DMS79 (cell line): ENCODE measurements around the gene DIS3L2.

Source experiments
- DNase-seq: peaks from one replicate; lab custom pipeline; 2025; lab: John Stamatoyannopoulos, UW

Gene DIS3L2

GRCh38 chr2:232184346-232184745 lies 222.8 kb downstream of the DIS3L2 start:
- DNase-seq: no peak

DNA sequence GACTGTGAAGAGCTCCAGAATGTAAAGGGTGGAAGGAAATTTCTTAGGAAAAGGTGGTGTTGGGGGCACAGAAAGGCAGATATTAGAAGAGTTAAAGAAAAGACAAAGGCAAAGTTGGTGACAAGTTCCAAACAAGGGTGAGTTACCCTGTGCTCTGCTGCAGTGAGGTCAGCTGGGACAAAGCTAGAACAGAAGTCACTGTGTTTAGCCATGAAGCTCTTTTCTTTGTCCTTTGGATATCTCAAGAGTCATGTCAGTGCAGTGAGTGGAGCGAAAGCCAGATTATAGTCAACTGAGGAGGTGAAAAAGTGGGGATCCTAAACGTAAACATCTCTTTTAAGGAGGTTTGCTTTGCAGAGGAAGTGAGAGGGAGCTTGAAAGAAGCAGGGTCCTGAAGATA lies 229.3 kb downstream of the DIS3L2 start:
- DNase-seq: no peak

- no peak for DNase-seq
These were observed 234.0 kb downstream of the DIS3L2 start for GRCh38 chr2:232195487-232195886.

DNA sequence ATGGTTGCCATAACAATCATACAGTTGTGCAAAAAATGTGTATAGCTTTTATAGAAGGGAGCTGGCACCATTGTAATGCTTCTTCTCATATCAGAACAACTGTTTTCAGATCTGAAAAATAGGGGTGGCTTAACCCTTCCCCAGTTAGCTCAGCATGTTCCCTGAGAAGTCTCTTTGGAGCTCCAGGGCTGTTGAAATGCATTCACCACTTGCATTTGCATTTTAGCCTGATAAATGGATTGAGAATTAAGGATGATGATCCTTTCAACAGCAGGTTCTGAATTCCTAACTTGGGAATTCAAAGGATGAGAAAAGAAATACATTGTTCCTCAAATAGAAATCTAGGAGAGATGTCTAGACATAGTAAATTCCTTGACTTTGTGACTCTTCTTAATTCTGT lies 235.3 kb downstream of the DIS3L2 start:
- DNase-seq: no peak

- no peak for DNase-seq
These were observed 238.7 kb downstream of the DIS3L2 start for GRCh38 chr2:232200195-232200594.

DNA sequence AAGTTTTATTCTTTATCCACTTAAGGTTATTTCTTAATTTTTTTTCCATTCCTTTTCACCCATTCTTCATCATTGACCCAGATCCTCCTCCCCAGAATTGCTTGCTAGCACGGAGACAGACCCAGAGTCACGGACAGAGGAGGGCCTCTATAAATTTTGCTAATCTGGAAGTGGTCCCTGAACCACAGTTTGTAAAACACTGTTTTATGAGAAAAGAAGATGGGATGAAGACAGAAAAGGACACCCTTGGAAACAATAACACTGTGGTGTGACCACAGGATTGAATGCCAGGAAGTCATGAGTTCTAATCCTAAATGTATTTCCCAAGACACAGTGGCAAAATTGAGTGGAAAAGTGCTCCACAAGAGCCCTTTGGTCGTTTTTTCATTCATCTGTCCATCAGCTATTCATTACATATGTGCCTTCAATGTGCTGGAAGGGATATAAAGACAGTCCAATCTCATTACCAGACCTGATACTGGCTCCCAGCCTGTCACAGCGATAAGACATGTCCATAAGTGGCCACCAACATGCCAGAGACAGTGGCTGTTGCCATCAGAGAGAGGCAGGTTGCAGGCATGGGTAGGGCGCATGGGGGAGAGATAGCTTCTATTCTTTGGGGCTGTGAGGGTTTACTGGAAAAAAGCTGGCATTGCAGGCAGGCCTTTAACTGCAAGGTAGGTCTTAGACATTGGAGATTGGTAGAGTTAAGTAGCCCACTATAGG lies 241.8 kb downstream of the DIS3L2 start:
- no peak for DNase-seq

- no peak for DNase-seq
These were observed 242.4 kb downstream of the DIS3L2 start for GRCh38 chr2:232203936-232204335.

DNA sequence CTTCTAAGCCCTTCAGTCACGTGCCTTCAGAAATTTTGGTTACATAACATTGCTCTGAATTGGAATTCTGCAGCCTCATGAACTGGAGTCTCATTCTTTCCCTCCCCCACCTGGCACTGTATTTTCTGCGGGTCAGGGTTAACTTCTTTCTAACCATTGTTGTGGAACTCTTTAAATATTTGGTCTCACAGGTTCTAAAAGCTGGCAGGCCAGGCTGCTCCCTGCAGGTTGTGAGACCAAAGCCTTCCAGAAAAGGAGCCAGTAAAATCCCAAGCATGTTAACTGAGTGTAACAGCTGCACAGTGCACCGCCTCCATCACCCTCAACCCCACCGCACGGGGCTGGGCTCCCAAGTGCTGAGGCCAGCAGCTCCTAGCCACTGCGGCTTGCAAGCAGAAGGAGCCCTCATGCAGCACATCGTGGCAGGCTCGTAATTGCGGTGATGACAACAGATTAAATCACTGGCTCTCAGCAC lies 243.0 kb downstream of the DIS3L2 start:
- no peak for DNase-seq

DNA sequence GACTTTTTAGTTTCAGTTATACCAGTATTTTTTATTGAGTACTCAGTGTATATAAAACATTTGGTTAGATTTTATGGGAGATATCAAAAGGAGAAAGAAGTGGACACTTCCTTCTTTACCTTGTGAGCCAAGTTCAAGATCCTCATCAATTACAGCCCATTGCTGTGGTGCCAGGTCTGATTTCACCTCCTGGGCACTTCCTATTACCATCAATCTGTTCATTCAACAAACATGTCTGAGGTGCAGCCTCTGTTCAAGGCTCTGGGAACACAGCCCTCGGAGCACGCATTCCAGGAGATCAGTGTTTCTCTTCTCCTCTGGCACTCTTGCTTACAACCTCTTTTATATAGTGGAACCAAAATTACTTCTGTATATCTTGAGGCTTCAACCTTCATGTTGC lies 245.7 kb downstream of the DIS3L2 start:
- no peak for DNase-seq

DNA sequence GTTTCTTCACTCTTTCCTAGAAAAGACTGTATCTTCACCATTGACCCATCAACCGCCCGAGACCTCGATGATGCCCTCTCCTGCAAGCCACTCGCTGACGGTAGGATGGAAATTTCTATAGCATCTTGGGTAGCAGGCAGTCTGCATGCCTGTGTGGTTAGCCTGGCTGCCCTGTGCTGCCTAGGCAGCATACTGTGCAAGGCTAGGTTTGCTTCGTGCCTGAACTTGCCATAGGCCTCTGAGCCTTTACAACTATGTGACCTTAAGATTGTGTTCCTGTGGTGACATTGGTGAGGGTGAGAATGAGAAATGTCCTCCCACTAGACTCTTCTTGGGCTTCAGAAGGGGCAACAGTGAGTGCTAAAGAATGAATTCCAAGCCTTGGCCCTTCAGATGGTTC lies 248.8 kb downstream of the DIS3L2 start:
- DNase-seq: no peak

GRCh38 chr2:232211743-232212686 lies 250.5 kb downstream of the DIS3L2 start:
- no peak for DNase-seq

DNA sequence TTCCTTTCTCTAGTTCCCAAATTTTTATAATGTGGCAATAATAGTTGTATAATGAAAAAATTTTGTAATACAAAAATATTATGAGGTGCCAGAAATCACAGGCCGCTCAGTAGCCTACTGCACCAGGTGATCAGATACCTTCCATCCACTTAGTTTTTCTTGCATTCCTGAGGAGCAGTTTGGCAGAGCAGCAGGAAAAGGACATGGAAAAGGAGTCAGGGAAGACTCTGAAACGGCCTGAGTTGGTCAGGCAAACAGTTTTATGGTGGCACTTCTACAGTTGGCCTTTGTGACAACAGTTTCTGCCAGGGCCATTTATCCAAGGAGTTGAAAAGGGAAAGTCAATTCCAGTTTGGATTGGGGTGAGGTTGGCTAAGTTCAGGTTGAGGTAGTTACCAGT lies 251.7 kb downstream of the DIS3L2 start:
- DNase-seq: no peak

DNA sequence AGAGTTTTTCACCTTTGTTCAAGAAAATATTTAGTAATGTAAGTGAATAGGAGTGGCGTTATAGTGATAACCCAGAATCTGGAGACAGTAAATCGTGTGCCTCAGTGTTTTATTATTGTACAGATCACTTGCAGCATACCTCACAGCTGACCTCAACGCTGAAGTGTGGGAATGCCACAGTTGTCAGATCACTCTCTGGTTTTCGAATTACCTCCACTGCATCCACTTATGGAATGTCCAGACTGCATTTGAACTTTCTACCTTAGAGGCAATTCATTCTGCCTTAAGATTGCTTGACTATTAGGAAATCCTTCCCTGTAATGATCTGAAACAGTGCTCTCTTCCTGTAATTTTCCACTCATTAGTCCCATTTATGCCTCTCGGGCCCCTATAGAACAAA lies 252.5 kb downstream of the DIS3L2 start:
- DNase-seq: no peak

GRCh38 chr2:232216028-232216427 lies 254.5 kb downstream of the DIS3L2 start:
- no peak for DNase-seq

- no peak for DNase-seq
These were observed 257.4 kb downstream of the DIS3L2 start for GRCh38 chr2:232218778-232219495.

DNA sequence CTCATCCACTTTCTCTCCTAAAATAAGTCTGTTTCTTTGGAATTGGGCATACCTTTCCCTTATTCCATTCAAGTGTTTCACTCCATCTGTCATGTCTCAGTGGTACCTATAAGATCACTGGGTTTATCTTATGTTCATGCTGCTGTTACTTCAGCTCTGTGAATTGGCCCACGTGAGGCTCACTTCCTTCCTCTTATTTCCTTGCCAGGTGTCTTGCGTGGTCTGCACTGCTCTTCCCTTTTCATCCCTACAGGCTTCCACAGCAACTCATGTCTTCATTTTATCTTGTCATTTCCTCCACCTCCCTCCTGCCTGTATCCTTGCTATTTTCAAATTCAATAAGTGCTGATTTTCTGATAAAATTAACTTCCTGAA lies 258.0 kb downstream of the DIS3L2 start:
- no peak for DNase-seq

DNA sequence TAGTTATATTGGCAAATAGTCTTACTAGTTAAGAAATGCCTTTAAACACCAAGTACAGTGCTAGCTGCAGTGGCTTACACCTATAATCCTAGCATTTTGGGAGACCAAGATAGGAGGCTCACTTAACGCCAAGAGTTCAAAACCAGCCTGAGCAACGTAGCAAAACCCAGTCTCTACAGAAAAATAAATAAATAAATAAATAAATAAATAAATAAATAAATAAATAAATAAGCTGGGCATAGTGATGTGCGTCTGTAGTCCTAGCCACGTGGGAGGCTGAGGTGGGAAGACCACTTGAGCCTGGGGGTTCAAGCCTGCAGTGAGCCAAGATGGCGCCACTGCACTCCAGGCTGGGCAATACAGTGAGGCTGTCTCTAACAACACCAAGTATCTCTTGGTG lies 258.4 kb downstream of the DIS3L2 start:
- no peak for DNase-seq

GRCh38 chr2:232225429-232225828 lies 263.9 kb downstream of the DIS3L2 start:
- DNase-seq: no peak

GRCh38 chr2:232225895-232226294 lies 264.4 kb downstream of the DIS3L2 start:
- DNase-seq: no peak

DNA sequence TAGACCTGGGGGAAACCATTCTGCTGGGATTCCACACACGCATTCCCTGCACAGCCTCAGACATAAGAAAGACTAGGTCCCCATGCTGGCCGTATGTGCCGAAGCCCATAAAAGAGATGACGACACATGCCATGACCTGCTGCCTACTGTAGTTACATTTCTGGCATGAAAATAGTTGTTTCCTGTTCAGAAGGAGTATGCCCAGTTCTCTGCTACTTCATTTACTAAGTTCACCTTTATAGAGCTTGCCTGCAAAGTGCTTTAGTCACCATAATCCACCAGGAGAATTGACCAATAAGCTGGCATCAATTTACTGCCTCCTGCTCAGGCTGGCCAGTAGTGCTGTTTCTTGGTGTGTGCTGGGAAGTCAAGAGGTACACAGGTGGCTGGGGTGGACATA lies 266.8 kb downstream of the DIS3L2 start:
- no peak for DNase-seq

DNA sequence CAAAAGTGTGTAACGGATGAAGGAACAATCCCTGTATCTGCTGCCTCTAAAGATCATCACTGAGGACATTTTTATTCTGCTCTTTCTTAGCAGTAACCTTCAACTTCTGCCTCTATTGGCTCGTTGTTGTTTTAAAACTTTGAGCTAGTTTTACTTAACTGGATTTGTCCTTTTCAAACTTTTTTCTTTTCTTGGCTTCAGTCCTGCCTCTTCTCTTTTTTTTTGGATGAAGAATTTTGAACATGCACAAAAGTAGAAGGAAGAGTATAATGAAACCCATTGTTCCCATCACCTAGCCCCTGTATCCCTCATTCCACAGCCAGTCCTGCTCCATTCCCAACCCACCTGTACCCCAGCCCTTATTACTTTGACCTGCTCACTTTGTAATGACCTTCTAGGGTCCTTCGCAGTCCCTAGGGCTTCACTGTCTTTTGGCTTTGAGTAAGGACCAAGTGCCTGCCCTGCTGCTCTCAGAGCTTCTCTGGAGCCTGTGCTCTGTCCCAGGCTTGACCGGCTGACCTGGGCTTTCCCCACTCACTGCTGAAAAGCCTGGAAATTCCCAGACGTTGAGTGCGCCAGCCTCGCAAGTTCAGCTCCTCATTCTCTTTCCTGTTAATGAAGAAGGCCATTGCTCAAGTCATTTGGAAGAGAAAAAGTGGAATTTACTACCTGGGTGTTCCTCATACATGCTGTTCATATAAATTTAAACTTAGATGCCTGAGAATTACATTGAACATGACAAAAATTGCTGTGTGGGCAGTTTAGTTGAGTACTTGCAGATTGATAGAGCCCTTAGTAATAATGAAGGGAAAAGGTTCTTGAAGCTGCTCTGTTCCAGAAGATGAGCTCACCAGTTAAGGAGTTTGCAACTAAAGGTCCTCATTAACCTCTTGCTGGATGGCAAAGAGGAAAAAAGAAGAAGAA lies 267.7 kb downstream of the DIS3L2 start:
- DNase-seq: no peak
